Gastrocnemius medialis (tissue), 4 donors: ENCODE measurements around the gene KRT4. TPM values are rescaled to one million over a fixed set of nuclear protein-coding genes. Genes with fewer than 3 reads are reported as not detected.

Experiments used
- ATAC-seq, 2 donors: fragments of 150-250 bp; one replicate each; pipeline ENCODE4 v1.9.1; 2016
- DNase-seq, 2 donors: peaks; one replicate each; pipeline ENCODE4 v3.0.0-alpha.2; 2019
- H3K27ac ChIP-seq, 4 donors: fragments of 200-600 bp; sonication (generic); 1 replicate in 1 of 4; 2 replicates in 3 of 4; pipeline ENCODE4 v1.5.1; 2016 to 2018; ENCODE audit warnings: mild to moderate bottlenecking in 2 of 4, moderate library complexity in 1 of 4
- H3K27me3 ChIP-seq, 3 donors: fragments of 200-600 bp; sonication (generic) in 2 of 3; 1 replicate in 1 of 3; 2 replicates in 2 of 3; pipeline versions ENCODE4 v1.5.1 to v1.6.0; 2016 to 2019; ENCODE audit warnings: mild to moderate bottlenecking in 1 of 3, moderate library complexity in 1 of 3
- H3K36me3 ChIP-seq, 2 donors: fragments of 200-600 bp; sonication (generic) in 1 of 2; one replicate each; pipeline ENCODE4 v1.5.1; 2017 to 2018
- H3K4me1 ChIP-seq, 2 donors: fragments of 200-600 bp; sonication (generic) in 1 of 2; one replicate each; pipeline ENCODE4 v1.5.1; 2016 to 2017; ENCODE audit warnings: mild to moderate bottlenecking in 2 of 2
- H3K4me3 ChIP-seq, 4 donors: fragments of 200-600 bp; sonication (generic) in 3 of 4; 1 replicate in 1 of 4; 2 replicates in 3 of 4; pipeline ENCODE4 v1.5.1; 2016 to 2019; ENCODE audit warnings: mild to moderate bottlenecking in 2 of 4
- H3K9me3 ChIP-seq, 3 donors: fragments of 200-600 bp; sonication (generic) in 2 of 3; 1 replicate in 1 of 3; 2 replicates in 2 of 3; pipeline ENCODE4 v1.5.1; 2016 to 2019
- POLR2A ChIP-seq, 2 donors: fragments of 450-650 bp; IDR thresholded peaks; one replicate each; pipeline ENCODE4 v1.6.1; 2017; ENCODE audit warnings: antibody characterized with exemption in 2 of 2, mild to moderate bottlenecking in 2 of 2, moderate library complexity in 2 of 2
- in situ Hi-C, 4 donors: fragments of 200-750 bp; cut with MboI; loops; one replicate each; pipeline versions ENCODE4 v1.15.0 to v1.8.0; 2017; ENCODE audit warnings: low sequenced_read_pairs in 4 of 4
- intact Hi-C: fragments of 100-400 bp; cut with DNase I; formaldehyde crosslinking; loops from one replicate; pipeline ENCODE4 v1.15.1; 2023; ENCODE audit warnings: low total_unique reads
- total RNA-seq, 4 donors: library from RNA; depleted of rRNA; stranded (reverse); fragments of >200 nt; gene quantifications; one replicate each; pipeline versions ENCODE4 v1.1.0 to v1.2.3, GENCODE V29; 2016
- TF ChIP-seq, protein P1 (sequence below), 5 experiments: fragments of 450-650 bp in 3 of 5; fragments of 200-600 bp in 2 of 5; sonication (generic) in 2 of 5; IDR thresholded peaks in 4 of 5; conservative IDR thresholded peaks in 1 of 5; 1 replicate in 4 of 5; 2 replicates in 1 of 5; pipeline ENCODE4 v1.5.1; 2016 to 2019; ENCODE audit warnings: antibody characterized with exemption in 5 of 5, mild to moderate bottlenecking in 3 of 5, moderate library complexity in 3 of 5

KRT4 gene
- total RNA-seq, 4 donors from 2014 or later = not detected

DNA sequence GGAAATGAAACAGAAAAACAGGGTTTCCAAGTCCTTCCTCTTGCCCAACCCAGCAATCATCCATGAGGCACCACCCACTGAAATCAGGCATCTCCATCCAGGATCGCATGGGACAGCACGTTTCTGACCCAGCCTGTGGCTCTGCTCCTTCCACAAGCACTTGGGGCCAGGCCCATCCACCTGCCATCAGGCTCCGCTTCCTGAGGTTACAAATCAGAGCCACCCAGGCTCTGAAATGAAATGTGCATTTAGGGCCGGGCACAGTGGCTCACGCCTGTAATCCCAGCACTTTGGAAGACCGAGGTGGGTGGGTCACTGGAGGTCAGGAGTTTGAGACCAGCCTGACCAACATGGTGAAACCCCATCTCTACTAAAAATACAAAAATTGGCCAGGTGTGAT lies 35.6 kb upstream of the KRT4 start:
- Histone ChIP-seq H3K36me3 (no peaks in the 10 kb centered on the region), H3K4me1 (no peaks in the 10 kb centered on the region), H3K4me3 (no peak overlapping the region), H3K9me3 (no peaks in the 10 kb centered on the region), H3K27me3 (peaks cover 0 to 3% (median 3%) of the 10 kb centered on the region in 3 donors), H3K27ac (no peak overlapping the region)
- TF ChIP-seq, protein P1, sequence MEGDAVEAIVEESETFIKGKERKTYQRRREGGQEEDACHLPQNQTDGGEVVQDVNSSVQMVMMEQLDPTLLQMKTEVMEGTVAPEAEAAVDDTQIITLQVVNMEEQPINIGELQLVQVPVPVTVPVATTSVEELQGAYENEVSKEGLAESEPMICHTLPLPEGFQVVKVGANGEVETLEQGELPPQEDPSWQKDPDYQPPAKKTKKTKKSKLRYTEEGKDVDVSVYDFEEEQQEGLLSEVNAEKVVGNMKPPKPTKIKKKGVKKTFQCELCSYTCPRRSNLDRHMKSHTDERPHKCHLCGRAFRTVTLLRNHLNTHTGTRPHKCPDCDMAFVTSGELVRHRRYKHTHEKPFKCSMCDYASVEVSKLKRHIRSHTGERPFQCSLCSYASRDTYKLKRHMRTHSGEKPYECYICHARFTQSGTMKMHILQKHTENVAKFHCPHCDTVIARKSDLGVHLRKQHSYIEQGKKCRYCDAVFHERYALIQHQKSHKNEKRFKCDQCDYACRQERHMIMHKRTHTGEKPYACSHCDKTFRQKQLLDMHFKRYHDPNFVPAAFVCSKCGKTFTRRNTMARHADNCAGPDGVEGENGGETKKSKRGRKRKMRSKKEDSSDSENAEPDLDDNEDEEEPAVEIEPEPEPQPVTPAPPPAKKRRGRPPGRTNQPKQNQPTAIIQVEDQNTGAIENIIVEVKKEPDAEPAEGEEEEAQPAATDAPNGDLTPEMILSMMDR (IDR thresholded peaks at IDR 0.05 in 4 of 5, conservative IDR thresholded peaks at IDR 0.05 in 1 of 5) = no peak
- TF ChIP-seq POLR2A (IDR thresholded peaks at IDR 0.05) = no peak
- ATAC-seq (no peak), DNase-seq (no peak)
- intact Hi-C loops = no loop called here
- in situ Hi-C loops = no loop called here

DNA sequence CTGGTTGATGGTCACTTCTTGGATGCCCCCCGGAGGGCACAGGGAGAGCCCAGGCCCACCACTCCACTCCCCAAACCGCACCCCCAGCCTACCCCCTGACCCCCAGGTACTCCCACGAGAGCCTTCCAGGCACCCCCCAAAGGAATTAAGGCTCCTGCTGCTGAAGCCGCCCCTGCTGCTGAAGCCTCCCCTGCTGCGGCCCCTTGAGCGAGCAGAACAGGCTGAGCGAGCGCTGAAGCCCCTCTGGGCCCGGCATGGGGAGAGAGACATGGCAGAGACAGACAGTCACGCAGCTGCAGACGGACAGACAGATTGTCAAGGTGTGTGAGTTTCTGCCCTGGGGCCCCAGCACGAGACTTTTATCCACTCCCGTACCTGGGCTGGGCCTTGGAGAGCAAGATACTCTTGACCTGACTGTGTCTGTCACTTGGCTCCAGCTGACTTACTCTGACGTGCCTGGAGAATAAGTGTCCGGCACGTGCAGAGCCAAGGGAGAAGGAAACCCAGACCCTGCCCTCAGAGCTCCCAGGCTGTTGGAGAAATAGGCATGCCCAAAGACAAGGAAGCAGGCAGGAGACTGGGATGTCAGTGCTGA lies 34.8 kb upstream of the KRT4 start, which contains the start of gene KRT78:
Gene KRT78 (minus strand): TSS at position 334 of the 595 bp plus-strand sequence. CDS start 64 bp downstream, at position 270.
- Histone ChIP-seq H3K4me3 (no peak within 1 kb of the TSS), H3K4me1 (no peaks in the 10 kb centered on the region), H3K27ac (no peak within 1 kb of the TSS), H3K27me3 (peaks cover 0 to 3% (median 3%) of the 10 kb centered on the region in 3 donors), H3K36me3 (no peaks in the 10 kb centered on the region), H3K9me3 (no peaks in the 10 kb centered on the region)
- intact Hi-C loops = no loop called here
- ATAC-seq = no peak
- in situ Hi-C loops = no loop called here
- DNase-seq = no peak
- no peak for TF ChIP-seq POLR2A (IDR thresholded peaks at IDR 0.05)
- TF ChIP-seq, protein P1 (IDR thresholded peaks at IDR 0.05 in 4 of 5, conservative IDR thresholded peaks at IDR 0.05 in 1 of 5) = no peak

DNA sequence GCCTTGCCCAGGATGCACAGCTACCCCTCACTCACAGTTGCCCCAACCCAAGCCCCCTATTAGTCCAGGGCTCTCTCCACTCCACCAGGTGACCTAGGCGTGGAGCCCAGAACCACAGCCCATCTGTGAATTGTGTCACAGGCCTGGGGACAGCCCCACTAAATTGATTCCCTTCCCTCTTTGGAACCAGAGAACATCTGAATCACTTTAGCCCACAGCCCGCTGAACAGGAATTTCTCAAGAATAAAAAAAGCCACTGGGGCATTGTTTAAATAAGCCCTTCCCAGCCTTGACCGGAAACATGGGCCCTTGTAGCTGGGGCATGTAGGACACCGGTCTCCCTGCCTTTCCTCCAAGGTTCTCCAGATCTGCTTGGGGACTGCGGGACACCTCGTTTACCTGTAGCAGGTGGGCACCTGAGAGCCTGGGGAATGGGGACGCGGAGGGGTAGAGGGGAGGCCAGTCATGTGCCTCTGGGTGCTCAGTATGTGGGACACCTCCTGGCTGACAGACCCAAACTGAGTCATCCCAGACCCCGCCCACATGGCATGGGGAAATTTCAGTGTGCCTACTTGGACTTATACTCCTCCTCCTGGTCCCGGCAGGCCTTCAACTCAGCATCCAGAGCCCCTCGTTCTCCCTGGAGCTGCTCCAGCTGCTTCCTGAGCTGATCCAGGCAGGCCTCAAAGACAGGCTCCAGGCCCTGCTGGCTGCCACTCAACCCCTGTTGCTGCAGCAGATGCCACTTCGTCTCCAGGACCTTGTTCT lies 33.6 kb upstream of the KRT4 start:
- in situ Hi-C loops = no loop called here
- intact Hi-C loops = no loop called here
- Histone ChIP-seq H3K27ac (no peak overlapping the region), H3K4me1 (no peaks in the 10 kb centered on the region), H3K4me3 (no peak overlapping the region), H3K36me3 (no peaks in the 10 kb centered on the region), H3K9me3 (no peaks in the 10 kb centered on the region), H3K27me3 (peaks cover 0 to 3% (median 3%) of the 10 kb centered on the region in 3 donors)
- TF ChIP-seq, protein P1 (IDR thresholded peaks at IDR 0.05 in 4 of 5, conservative IDR thresholded peaks at IDR 0.05 in 1 of 5) = no peak
- no peak for TF ChIP-seq POLR2A (IDR thresholded peaks at IDR 0.05)
- DNase-seq (no peak), ATAC-seq (no peak)

DNA sequence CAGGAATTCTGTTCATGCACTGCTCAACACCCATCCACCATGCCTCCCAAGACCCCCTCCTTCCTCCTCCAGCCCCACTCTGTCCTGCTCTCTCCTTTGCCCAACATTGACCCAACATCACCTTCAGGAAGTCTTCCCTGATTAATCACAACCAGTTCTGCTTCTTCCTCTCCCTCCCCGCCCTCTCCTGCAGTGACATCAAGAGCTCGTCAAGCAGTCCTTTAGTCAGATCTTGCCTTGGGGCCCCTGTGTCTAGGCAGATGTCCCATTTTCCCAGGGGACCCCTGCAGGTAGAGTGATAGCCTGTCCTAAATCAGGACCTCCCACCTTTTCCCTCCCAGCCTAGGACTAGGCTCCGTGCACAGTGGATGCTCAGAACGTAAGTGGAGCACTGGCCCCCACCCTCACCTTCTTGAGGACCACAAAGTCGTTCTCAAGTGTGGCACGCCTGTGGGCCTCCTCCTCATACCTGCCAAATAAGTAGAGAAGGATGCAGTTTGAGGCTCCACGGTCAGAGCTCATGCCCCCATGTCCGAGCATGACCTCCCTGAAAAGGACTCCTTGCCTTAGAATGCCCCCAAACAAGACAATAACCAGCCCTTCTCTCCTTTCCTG lies 32.5 kb upstream of the KRT4 start:
- ATAC-seq = no peak
- Histone ChIP-seq H3K27me3 (peaks cover 0 to under 1% (median 0%) of the 10 kb centered on the region in 3 donors), H3K4me1 (no peaks in the 10 kb centered on the region), H3K36me3 (no peaks in the 10 kb centered on the region), H3K4me3 (no peak overlapping the region), H3K27ac (no peak overlapping the region), H3K9me3 (no peaks in the 10 kb centered on the region)
- no peak for DNase-seq
- in situ Hi-C loops (no loop called here), intact Hi-C loops (no loop called here)
- TF ChIP-seq, protein P1 (IDR thresholded peaks at IDR 0.05 in 4 of 5, conservative IDR thresholded peaks at IDR 0.05 in 1 of 5) = no peak
- no peak for TF ChIP-seq POLR2A (IDR thresholded peaks at IDR 0.05)
